GM19351 (cell line): Measurements from ENCODE around the gene TSPYL4.

Experiments
- ATAC-seq: cut with Tn5 transposase; IDR thresholded peaks from one replicate; pipeline ENCODE4 v1.9.1; 2021; ENCODE audit warnings: mild to moderate bottlenecking, moderate library complexity; ENCODE audit not compliant: unreplicated experiment

The TSPYL4 gene

DNA sequence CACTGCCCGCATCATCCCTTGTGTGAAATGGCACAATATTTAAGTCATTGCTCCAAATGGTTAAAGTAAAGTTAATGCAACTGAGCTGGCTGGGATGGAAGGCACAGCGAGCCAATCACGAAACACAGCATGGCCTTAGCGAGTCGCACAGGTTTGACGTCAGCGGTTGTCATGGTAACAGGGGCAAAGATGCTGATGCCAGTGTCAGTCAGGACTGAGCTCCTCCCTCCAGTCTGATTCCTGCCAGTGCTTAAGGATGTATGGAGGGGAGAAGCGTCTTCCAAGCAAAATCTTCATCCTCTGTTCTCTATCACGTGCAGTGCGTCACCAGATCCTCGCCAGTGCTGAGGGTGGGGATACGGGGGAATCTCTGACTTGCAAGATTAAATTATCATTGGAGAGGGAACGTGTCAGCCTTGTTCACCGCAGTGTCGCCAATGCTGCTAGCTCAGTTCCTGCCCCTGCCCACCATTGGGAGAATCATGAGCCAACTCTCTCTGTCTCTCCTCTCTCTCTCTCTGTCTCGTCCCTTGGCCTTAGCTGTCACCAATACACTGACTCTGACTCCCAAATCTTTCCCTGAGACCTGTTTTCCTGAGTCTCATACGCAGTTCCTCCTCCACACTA lies 24.5 kb downstream of the TSPYL4 start:
- peak; percentile 83 for ATAC-seq

- no peak for ATAC-seq
Measured at GRCh38 chr6:116223355-116223754, 30.5 kb downstream of the TSPYL4 start.

- no peak for ATAC-seq
Measured at GRCh38 chr6:116221911-116222310, 32.0 kb downstream of the TSPYL4 start.

GRCh38 chr6:116221067-116221466 lies 32.8 kb downstream of the TSPYL4 start:
- no peak for ATAC-seq

- ATAC-seq, result no peak
Measured at GRCh38 chr6:116218866-116219265, 35.0 kb downstream of the TSPYL4 start.

DNA sequence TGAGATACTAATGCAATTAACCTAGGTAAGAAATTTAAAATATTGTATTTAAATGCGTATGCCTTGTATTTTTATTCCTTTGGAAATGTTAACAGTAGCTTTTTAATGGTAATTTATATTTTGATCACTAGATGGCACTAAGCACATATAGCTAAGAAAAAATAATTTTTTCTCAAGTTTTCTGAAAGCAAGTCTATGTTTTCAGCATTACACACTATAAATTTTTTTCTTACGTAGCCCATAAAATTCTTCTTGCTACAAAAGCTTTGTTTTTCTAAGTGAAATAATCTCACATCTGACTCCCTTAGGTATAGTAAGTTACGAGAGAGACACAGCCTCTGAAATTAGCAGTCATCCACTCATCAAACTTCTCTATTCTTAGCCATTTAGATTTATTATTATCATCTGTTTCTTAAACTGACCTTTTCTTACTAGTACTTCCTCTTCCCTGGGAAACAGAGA lies 35.7 kb downstream of the TSPYL4 start:
- no peak for ATAC-seq

DNA sequence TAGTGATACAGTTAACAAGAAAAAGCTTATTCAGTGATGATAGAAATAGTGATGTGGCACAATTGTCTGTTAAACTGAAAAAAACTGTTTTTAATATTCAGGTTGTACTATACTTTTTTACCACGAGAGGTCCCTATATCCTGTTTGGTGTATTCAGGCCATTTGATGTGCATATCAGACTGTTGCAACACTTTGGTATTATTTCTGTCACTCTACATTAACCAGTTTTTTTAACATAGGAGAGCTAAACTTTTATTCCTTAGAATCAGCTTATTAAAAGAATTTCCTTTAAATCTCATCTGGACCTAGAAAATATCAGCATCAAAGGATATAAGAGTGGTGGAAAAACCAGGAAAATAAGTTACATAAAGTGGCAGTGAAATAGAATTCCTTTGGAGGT lies 36.8 kb downstream of the TSPYL4 start:
- peak; percentile 73 for ATAC-seq

DNA sequence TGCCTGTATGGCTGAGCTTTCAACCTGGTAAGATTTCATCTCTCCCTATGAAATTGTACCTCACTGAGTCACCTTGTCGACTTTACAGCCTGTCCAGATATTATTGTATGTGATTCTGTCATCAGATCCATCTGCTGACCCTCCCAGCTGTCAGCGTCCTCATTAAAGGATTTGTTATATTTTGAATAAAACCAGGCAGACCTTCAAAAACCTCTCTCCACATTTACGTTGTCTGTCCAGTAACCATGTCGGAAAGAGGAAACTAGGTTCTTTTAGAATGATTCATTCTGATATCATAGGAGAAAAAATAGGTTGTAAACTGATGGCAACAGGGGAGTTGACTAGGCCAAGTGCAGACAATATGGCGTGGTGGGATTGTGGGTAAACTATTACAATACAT lies 38.5 kb downstream of the TSPYL4 start:
- no peak for ATAC-seq

GRCh38 chr6:116214681-116215080 lies 39.2 kb downstream of the TSPYL4 start:
- no peak for ATAC-seq

DNA sequence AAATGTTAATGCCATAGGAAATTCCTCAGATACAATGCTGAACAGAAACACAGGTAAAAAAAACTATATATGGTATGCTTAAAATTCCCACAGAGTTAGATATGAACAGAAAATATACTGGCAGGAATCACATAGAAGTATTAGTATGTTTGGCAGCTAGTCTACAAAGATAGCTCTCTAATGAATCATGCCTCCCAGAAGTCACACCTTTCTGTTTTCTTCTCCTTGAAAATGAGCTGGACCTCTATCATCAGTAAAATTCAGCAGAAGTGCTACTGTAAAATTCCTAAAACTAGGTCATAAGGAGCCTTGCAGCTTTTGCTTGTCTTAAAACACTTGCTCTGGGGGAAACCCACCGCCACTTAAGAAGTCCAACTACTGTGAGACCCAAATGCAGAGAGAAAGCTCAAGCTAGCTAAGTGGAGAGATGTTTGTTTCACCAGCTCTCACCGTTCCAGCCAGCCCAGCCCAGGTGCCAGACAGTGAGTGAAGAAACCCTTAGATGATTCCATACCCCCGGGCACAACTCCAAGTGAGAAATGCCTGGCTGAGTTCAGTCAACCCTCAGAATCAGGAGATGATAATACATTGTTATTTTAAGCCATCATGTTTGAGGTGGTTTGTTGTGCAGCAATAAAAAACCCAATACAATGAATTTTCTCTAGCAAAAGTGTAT lies 43.0 kb downstream of the TSPYL4 start:
- no peak for ATAC-seq

DNA sequence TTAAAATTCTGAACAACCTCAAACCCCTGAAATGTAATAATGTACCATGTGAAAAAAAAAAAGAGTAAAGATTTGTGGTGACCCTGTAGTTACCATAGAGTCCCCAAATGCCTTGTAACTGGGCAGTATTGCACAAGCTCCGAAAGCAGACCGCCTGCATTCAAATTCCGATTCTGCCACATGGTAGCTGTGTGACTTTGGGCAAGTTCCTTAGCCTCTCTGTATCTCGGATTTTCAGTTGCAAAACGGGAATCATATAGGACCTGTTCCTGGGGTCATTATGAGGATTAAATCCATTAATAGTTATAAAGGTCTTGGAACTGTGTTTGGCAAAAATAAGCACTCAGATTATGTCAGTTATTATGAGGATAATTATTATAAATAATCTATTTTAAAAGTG lies 43.6 kb downstream of the TSPYL4 start:
- no peak for ATAC-seq

GRCh38 chr6:116208056-116208785 lies 45.7 kb downstream of the TSPYL4 start:
- ATAC-seq, result no peak

GRCh38 chr6:116206231-116206903 lies 47.5 kb downstream of the TSPYL4 start:
- no peak for ATAC-seq

DNA sequence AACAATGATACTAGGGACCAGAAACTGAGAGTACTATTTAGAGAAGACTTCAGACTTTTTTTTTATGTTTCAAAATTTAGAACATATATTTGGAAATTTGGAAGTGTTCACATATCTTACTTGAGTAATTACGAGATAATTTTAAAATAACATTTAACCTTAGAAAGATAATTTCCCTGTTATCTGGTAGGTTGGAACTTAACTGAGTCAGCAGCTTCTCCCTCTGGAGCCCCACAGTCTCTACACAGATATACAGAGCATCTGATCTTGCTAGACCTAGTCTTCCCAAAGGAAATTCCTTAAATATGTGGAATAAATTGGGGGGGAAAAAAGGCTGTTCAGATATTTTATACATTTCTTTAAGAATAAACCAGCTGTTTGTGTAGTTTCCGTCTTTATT lies 48.6 kb downstream of the TSPYL4 start:
- ATAC-seq, result no peak

DNA sequence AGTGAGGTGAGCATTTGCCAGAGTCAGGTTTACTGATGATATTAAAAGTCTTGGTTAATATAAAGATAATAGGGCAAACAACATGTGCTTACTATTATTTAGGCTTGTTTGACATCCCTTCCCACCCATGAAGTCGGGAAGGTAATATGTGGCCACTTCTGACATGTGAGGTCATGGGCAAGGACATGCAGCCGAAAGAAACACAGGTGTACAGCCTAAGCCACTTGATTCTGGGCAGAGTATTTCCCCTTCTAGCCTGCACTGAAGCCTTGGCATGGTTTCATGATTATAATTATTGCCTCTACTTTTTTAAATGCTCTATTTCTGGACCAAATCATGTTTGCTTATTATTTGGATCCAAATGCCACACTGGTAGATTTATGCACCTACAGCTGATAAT lies 52.3 kb downstream of the TSPYL4 start:
- no peak for ATAC-seq

DNA sequence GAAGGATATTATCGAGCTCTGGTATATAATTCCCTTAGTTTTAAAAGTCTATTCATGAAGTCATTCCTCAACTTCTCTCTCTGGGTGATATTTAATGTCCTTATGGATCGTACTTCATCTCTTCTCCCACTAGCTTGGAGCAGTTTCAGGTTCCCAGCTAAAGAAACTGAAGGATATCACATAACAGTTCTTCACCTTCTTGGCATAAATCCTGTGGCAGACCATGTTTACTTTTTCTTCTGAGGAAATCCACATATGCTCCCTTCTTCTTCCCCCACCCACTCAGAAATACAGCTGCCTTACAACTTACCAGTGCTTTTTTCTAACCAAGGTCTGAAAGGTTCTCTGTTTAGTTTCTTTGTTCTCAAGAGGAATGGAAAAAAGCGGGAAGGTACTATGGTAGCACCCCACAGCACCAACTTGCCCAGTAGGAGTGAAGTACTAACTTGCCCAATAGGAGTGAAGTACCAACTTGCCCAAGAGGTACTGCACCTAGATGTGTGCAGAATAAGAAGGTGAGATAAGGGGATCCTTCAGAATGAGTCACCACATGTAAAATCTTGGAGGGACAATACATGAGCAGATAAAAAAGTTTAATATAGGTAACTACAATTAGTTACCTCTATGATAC lies 53.1 kb downstream of the TSPYL4 start:
- no peak for ATAC-seq
